ENCODE results near the gene GPX5.
A peak's percentile ranks its signal among the peaks of the same experiment; 100 is the strongest.

DNA sequence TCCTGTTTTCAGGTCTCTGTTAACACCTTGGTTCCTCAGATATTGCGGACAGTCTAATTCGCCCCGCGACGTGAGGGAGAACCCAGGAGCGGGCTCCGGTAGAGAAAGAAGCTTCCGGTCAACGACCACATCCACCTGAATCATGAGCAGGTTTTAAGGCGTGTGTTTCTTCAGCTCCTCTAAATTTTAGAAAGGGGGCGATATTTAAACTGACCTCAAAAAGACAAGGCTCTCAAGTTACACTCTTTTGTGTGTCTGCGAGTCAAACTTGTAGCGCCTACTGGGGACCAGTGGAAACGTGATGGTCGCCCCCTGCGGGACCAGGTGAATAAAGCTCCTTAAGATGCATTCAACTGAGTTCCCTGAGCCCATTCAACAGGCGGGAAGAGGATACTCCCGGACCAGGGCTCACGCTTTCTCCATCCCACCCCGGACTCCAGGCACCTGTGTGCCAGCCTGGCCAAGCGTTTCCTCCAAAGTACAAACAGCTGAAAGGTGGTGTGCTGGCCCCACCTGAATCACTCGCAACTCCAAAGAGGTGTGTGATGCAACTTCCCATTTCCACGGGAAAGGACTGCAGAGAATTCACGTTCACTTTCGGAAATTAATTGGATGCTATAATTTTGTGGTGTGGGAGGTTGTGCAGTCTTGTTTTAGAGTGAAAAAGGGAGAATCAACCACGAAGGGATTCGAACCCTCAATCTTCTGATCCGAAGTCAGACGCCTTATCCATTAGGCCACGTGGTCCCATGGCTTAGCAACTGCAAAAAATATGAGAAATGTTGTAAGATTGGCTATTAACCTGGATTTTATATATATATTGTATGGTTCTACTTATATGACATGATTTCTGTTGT is 17.0 kb downstream of the GPX5 start:
- TF ChIP-seq, protein P1, sequence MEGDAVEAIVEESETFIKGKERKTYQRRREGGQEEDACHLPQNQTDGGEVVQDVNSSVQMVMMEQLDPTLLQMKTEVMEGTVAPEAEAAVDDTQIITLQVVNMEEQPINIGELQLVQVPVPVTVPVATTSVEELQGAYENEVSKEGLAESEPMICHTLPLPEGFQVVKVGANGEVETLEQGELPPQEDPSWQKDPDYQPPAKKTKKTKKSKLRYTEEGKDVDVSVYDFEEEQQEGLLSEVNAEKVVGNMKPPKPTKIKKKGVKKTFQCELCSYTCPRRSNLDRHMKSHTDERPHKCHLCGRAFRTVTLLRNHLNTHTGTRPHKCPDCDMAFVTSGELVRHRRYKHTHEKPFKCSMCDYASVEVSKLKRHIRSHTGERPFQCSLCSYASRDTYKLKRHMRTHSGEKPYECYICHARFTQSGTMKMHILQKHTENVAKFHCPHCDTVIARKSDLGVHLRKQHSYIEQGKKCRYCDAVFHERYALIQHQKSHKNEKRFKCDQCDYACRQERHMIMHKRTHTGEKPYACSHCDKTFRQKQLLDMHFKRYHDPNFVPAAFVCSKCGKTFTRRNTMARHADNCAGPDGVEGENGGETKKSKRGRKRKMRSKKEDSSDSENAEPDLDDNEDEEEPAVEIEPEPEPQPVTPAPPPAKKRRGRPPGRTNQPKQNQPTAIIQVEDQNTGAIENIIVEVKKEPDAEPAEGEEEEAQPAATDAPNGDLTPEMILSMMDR (tag by site-specific recombination; IDR thresholded peaks at IDR 0.05), result peak; percentile 96
- TF ChIP-seq, protein P2, sequence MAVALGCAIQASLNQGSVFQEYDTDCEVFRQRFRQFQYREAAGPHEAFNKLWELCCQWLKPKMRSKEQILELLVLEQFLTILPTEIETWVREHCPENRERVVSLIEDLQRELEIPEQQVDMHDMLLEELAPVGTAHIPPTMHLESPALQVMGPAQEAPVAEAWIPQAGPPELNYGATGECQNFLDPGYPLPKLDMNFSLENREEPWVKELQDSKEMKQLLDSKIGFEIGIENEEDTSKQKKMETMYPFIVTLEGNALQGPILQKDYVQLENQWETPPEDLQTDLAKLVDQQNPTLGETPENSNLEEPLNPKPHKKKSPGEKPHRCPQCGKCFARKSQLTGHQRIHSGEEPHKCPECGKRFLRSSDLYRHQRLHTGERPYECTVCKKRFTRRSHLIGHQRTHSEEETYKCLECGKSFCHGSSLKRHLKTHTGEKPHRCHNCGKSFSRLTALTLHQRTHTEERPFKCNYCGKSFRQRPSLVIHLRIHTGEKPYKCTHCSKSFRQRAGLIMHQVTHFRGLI (tag by site-specific recombination; IDR thresholded peaks at IDR 0.05), result no peak; the same call in 1 of the 2 replicates
- TF ChIP-seq ZBTB21 (tag by site-specific recombination; IDR thresholded peaks at IDR 0.05) (peak; percentile 53; the same call in 1 of the 2 replicates), ZFP41 (tag by site-specific recombination; IDR thresholded peaks at IDR 0.05; ENCODE audit: borderline replicate concordance) (no peak), ZXDB (tag by site-specific recombination; IDR thresholded peaks at IDR 0.05) (no peak; the same call in none of the 2 replicates), KLF10 (tag by site-specific recombination; IDR thresholded peaks at IDR 0.05) (peak; percentile 73; the same call in 1 of the 2 replicates), ZNF324 (tag by site-specific recombination; IDR thresholded peaks at IDR 0.05) (peak; percentile 90), ZNF555 (tag by site-specific recombination; conservative IDR thresholded peaks at IDR 0.05) (no peak)
- TF ChIP-seq, protein P3, sequence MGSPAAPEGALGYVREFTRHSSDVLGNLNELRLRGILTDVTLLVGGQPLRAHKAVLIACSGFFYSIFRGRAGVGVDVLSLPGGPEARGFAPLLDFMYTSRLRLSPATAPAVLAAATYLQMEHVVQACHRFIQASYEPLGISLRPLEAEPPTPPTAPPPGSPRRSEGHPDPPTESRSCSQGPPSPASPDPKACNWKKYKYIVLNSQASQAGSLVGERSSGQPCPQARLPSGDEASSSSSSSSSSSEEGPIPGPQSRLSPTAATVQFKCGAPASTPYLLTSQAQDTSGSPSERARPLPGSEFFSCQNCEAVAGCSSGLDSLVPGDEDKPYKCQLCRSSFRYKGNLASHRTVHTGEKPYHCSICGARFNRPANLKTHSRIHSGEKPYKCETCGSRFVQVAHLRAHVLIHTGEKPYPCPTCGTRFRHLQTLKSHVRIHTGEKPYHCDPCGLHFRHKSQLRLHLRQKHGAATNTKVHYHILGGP (tag by site-specific recombination; IDR thresholded peaks at IDR 0.05), result no peak
- TF ChIP-seq, protein P4, sequence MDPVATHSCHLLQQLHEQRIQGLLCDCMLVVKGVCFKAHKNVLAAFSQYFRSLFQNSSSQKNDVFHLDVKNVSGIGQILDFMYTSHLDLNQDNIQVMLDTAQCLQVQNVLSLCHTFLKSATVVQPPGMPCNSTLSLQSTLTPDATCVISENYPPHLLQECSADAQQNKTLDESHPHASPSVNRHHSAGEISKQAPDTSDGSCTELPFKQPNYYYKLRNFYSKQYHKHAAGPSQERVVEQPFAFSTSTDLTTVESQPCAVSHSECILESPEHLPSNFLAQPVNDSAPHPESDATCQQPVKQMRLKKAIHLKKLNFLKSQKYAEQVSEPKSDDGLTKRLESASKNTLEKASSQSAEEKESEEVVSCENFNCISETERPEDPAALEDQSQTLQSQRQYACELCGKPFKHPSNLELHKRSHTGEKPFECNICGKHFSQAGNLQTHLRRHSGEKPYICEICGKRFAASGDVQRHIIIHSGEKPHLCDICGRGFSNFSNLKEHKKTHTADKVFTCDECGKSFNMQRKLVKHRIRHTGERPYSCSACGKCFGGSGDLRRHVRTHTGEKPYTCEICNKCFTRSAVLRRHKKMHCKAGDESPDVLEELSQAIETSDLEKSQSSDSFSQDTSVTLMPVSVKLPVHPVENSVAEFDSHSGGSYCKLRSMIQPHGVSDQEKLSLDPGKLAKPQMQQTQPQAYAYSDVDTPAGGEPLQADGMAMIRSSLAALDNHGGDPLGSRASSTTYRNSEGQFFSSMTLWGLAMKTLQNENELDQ (tag by site-specific recombination; IDR thresholded peaks at IDR 0.05; ENCODE audit: low read depth), result no peak

All from HEK293 (cell line).